Astrocyte (in vitro differentiated cells and primary cell): ENCODE measurements around the gene AKAP13. TPM values are rescaled to one million over a fixed set of nuclear protein-coding genes. Genes with fewer than 3 reads are reported as not detected.

ENCODE experiments used
- DNase-seq: peaks from one replicate; pipeline ENCODE4 v3.0.0-alpha.2; 2010; ENCODE audit warnings: low read depth
- FAIRE-seq: peaks from 2 replicates; lab custom pipeline; 2011; peaks lifted over from hg19 to GRCh38; lab: Jason Lieb, UNC
- H2AFZ ChIP-seq: 2 replicates; pipeline ENCODE4 v1.6.0; 2012; ENCODE audit warnings: low read depth, low read length, inconsistent platforms
- H3K27ac ChIP-seq: 2 replicates; pipeline ENCODE4 v1.5.1; 2011; ENCODE audit warnings: low read depth, low read length, inconsistent platforms
- H3K27me3 ChIP-seq: 2 replicates; pipeline ENCODE4 v1.6.0; 2011; ENCODE audit warnings: low read length, inconsistent platforms; ENCODE audit not compliant: insufficient read depth
- H3K36me3 ChIP-seq: 2 replicates; pipeline ENCODE4 v1.5.1; 2011; ENCODE audit warnings: low read length, inconsistent platforms; ENCODE audit not compliant: insufficient read depth
- H3K4me1 ChIP-seq: 2 replicates; pipeline ENCODE4 v1.5.1; 2011; ENCODE audit warnings: low read length, inconsistent platforms; ENCODE audit not compliant: insufficient read depth
- H3K4me2 ChIP-seq: 2 replicates; pipeline ENCODE4 v1.6.0; 2012; ENCODE audit warnings: low read length, inconsistent platforms
- H3K4me3 ChIP-seq: 2 replicates; pipeline ENCODE4 v1.5.1; 2011; ENCODE audit warnings: low read depth, mild to moderate bottlenecking, low read length, inconsistent platforms; ENCODE audit not compliant: insufficient read depth
- H3K79me2 ChIP-seq: 2 replicates; pipeline ENCODE4 v1.6.0; 2012; ENCODE audit warnings: mild to moderate bottlenecking, low read length, inconsistent platforms; ENCODE audit not compliant: insufficient read depth
- H3K9ac ChIP-seq: 2 replicates; pipeline ENCODE4 v1.6.0; 2012; ENCODE audit warnings: mild to moderate bottlenecking, low read length, inconsistent platforms
- H3K9me3 ChIP-seq: 2 replicates; pipeline ENCODE4 v1.5.1; 2012; ENCODE audit warnings: low read depth, mild to moderate bottlenecking, low read length, inconsistent platforms; ENCODE audit not compliant: insufficient read depth
- H4K20me1 ChIP-seq: 2 replicates; pipeline ENCODE4 v1.6.0; 2012; ENCODE audit warnings: low read length, inconsistent platforms; ENCODE audit not compliant: insufficient read depth
- H3K27ac Mint-ChIP-seq: one replicate; pipeline ENCODE4 v1.8.0; 2021; ENCODE audit warnings: mild to moderate bottlenecking, mixed read lengths; ENCODE audit not compliant: unreplicated experiment
- H3K27me3 Mint-ChIP-seq: one replicate; pipeline ENCODE4 v1.8.0; 2021; ENCODE audit warnings: low read depth, mixed read lengths; ENCODE audit not compliant: unreplicated experiment
- H3K36me3 Mint-ChIP-seq: one replicate; pipeline ENCODE4 v1.8.0; 2021; ENCODE audit warnings: low read depth, mixed read lengths; ENCODE audit not compliant: unreplicated experiment
- H3K4me1 Mint-ChIP-seq: one replicate; pipeline ENCODE4 v1.8.0; 2021; ENCODE audit warnings: low read depth, mixed read lengths; ENCODE audit not compliant: unreplicated experiment
- H3K4me3 Mint-ChIP-seq: one replicate; pipeline ENCODE4 v1.8.0; 2021; ENCODE audit warnings: mild to moderate bottlenecking, moderate library complexity, mixed read lengths; ENCODE audit not compliant: unreplicated experiment
- H3K9me3 Mint-ChIP-seq: one replicate; pipeline ENCODE4 v1.8.0; 2021; ENCODE audit warnings: mild to moderate bottlenecking, mixed read lengths; ENCODE audit not compliant: unreplicated experiment
- EZH2 ChIP-seq: IDR thresholded peaks from 2 replicates; pipeline ENCODE4 v1.6.1; 2012; ENCODE audit warnings: mild to moderate bottlenecking, low read length, inconsistent platforms; ENCODE audit not compliant: insufficient read depth
- total RNA-seq: library from RNA; stranded (reverse); gene quantifications from 2 replicates; pipeline ENCODE4 v1.2.1, GENCODE V29; 2021
- TF ChIP-seq, protein P1 (sequence below): IDR thresholded peaks from 2 replicates; pipeline ENCODE4 v1.5.1; 2011; ENCODE audit warnings: low read depth, mild to moderate bottlenecking, inconsistent platforms, low read length, moderate library complexity; ENCODE audit not compliant: insufficient read depth

AKAP13 gene
- total RNA-seq, 1 donor from 2014 or later: 98.2 TPM

DNA sequence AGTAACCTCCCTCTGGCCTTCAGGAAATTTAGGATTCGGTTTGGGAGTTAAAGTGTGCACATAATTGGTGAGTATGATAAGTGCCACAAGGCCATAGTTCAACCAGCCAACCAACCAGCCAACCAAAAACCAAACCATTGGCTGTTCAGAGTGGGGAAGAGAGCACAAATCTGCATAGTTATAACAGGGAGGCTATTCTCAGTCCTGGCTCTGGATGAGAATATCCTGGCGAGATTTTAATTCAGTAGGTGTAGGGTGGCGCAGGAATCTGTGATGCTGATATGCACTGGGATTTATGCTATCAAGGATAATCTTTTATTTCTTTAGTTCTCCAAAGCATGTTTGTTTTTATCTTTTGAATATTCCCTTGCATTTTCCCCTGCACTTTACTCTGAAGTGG is 49.1 kb downstream of the AKAP13 start:
- Histone ChIP-seq H3K4me2 (no peak overlapping the region), H3K4me1 (peaks cover 2% of the 10 kb centered on the region), H3K79me2 (peaks cover 89% of the 10 kb centered on the region), H3K36me3 (no peaks in the 10 kb centered on the region), H3K4me3 (no peak overlapping the region), H3K9me3 (no peaks in the 10 kb centered on the region), H4K20me1 (peaks cover 55% of the 10 kb centered on the region), H3K9ac (no peak overlapping the region), H3K27me3 (no peaks in the 10 kb centered on the region), H3K27ac (no peak overlapping the region), H2AFZ (no peak overlapping the region)
- Mint-ChIP-seq H3K36me3 (no peaks in the 10 kb centered on the region), H3K4me1 (peaks cover 30% of the 10 kb centered on the region), H3K4me3 (no peak overlapping the region), H3K27me3 (no peaks in the 10 kb centered on the region), H3K9me3 (peaks cover 2% of the 10 kb centered on the region), H3K27ac (peak overlapping the region; percentile 26)
- FAIRE-seq (no peak), DNase-seq (no peak)
- TF ChIP-seq EZH2: no peak
- TF ChIP-seq, protein P1, sequence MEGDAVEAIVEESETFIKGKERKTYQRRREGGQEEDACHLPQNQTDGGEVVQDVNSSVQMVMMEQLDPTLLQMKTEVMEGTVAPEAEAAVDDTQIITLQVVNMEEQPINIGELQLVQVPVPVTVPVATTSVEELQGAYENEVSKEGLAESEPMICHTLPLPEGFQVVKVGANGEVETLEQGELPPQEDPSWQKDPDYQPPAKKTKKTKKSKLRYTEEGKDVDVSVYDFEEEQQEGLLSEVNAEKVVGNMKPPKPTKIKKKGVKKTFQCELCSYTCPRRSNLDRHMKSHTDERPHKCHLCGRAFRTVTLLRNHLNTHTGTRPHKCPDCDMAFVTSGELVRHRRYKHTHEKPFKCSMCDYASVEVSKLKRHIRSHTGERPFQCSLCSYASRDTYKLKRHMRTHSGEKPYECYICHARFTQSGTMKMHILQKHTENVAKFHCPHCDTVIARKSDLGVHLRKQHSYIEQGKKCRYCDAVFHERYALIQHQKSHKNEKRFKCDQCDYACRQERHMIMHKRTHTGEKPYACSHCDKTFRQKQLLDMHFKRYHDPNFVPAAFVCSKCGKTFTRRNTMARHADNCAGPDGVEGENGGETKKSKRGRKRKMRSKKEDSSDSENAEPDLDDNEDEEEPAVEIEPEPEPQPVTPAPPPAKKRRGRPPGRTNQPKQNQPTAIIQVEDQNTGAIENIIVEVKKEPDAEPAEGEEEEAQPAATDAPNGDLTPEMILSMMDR: no peak

DNA sequence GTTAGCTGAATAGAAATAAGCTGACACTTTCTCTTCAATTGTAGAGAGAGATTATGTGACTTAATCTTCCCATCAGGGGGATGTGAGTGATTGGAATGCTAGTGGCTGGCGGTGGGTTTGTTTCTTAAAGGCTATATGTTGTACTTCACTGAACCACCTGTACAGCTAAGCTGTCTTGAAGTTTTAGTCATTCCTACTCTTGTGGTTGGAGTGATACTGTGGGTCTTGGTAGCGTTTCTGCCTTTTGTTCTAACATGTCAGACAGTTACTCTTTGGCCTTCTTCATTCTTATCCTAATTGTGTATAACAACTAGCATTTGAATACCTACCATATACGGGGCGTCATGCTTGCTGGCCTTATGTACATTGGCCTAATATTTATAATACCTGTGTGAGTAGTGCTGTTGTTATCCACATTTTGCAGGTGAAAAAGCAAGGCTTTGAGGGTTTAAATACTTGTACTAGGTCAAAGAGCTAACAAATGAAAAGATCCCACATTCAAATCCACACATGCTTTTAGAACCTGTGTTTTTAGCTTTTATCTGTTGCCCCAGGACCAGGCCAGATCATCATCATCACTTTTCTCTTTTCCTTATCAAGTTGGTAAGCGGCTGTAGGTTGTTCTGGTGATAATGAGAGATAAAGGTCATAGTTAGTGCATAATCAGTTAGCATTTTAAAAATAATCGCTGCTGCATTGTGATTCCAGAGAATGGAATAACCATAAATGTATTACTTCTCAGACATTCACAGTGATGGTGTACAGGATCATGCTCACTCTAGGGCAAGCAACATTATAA is 50.2 kb downstream of the AKAP13 start:
- no peak overlapping the region for H3K4me3 ChIP-seq
- no peak overlapping the region for H3K4me2 ChIP-seq
- no peaks in the 10 kb centered on the region for H3K27me3 ChIP-seq
- Mint-ChIP-seq H3K27ac (no peak overlapping the region), H3K27me3 (no peaks in the 10 kb centered on the region), H3K4me3 (no peak overlapping the region), H3K9me3 (peaks cover 2% of the 10 kb centered on the region), H3K4me1 (peaks cover 29% of the 10 kb centered on the region), H3K36me3 (no peaks in the 10 kb centered on the region)
- peaks cover 78% of the 10 kb centered on the region for H3K79me2 ChIP-seq
- H4K20me1 ChIP-seq: peaks cover 48% of the 10 kb centered on the region
- H2AFZ ChIP-seq: no peak overlapping the region
- H3K27ac ChIP-seq: no peak overlapping the region
- peaks cover 2% of the 10 kb centered on the region for H3K4me1 ChIP-seq
- H3K9me3 ChIP-seq: no peaks in the 10 kb centered on the region
- H3K9ac ChIP-seq: no peak overlapping the region
- FAIRE-seq: no peak
- no peak for TF ChIP-seq EZH2
- DNase-seq: no peak
- H3K36me3 ChIP-seq: no peaks in the 10 kb centered on the region

DNA sequence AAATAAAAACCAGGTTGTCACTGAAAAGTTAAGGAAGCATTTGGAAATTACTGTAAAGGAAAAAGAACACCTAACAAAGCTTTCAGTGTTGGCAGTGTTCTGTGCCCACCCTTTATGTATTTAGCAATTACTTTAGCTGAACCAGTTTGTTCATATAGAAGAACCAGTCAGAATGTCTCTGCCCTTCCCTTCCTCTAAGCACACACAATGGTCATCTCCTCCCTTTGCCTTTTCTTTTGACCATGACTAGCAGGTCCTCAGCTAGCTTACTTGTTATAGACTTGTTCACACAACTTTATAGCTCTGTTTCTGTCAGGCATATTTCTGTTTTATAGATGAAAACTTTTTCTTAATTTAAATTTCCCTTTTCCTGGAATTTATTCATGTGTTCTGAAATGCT is 59.6 kb downstream of the AKAP13 start:
- Histone ChIP-seq H3K27me3 (no peaks in the 10 kb centered on the region), H3K9ac (no peak overlapping the region), H3K79me2 (peaks cover 41% of the 10 kb centered on the region), H3K27ac (no peak overlapping the region), H3K4me2 (no peak overlapping the region), H4K20me1 (peaks cover 41% of the 10 kb centered on the region), H3K36me3 (no peaks in the 10 kb centered on the region), H3K9me3 (no peaks in the 10 kb centered on the region), H2AFZ (no peak overlapping the region), H3K4me1 (peaks cover 6% of the 10 kb centered on the region), H3K4me3 (no peak overlapping the region)
- Mint-ChIP-seq H3K27ac (no peak overlapping the region), H3K36me3 (no peaks in the 10 kb centered on the region), H3K9me3 (no peaks in the 10 kb centered on the region), H3K4me1 (peaks cover 26% of the 10 kb centered on the region), H3K4me3 (no peak overlapping the region), H3K27me3 (no peaks in the 10 kb centered on the region)
- no peak for FAIRE-seq
- DNase-seq: no peak
- no peak for TF ChIP-seq EZH2
- TF ChIP-seq, protein P1: no peak
